K562 (cell line): ENCODE data around the gene SHMT1. TPM values are rescaled to one million over a fixed set of nuclear protein-coding genes. Genes with fewer than 3 reads are reported as not detected.

Experiments
- ASH1L ChIP-seq: fragments of 450-650 bp; IDR thresholded peaks from 2 replicates; pipeline ENCODE4 v1.6.1; 2018; ENCODE audit warnings: borderline replicate concordance, mild to moderate bottlenecking, low read depth; ENCODE audit not compliant: partially characterized antibody
- BCOR ChIP-seq: fragments of 450-650 bp; IDR thresholded peaks from 2 replicates; pipeline ENCODE4 v1.6.1; 2016
- NR2C1 ChIP-seq, 2 experiments: fragments of 450-650 bp; IDR thresholded peaks; 2 replicates each; pipeline ENCODE4 v1.6.1; 2017; ENCODE audit warnings: mild to moderate bottlenecking in 2 of 2, antibody characterized with exemption in 1 of 2, inconsistent platforms in 1 of 2, missing compliant biosample characterization in 1 of 2, missing genetic modification characterization in 1 of 2
- SP1 ChIP-seq: sonication (generic); formaldehyde crosslinking; IDR thresholded peaks from 2 replicates; pipeline ENCODE4 v1.8.1; 2022; ENCODE audit warnings: mild to moderate bottlenecking, missing genetic modification reagents
- THRA ChIP-seq: fragments of 450-650 bp; IDR thresholded peaks from 2 replicates; pipeline ENCODE4 v1.6.1; 2017; ENCODE audit warnings: mild to moderate bottlenecking, moderate library complexity
- ZNF586 ChIP-seq: fragments of 450-650 bp; formaldehyde crosslinking; conservative IDR thresholded peaks from 2 replicates; pipeline ENCODE4 v1.4.0; 2020; ENCODE audit warnings: mild to moderate bottlenecking, moderate library complexity
- polyA plus RNA-seq, 8 experiments: library from polyadenylated mRNA; depleted of rRNA in 4 of 8; stranded (reverse) in 5 of 8; unstranded in 3 of 8; fragments of >200 nt; fragmentation: Nextera tagmentation in 2 of 8; fragmentation: Illumina TruSeq in 1 of 8; extraction: Ambion mirVana in 2 of 8; extraction: Trizol in 1 of 8; gene quantifications; 2 replicates each; pipeline versions ENCODE4 v1.2.1 to v1.2.3, GENCODE V29; 2011 to 2014; ENCODE audit warnings: inconsistent platforms in 1 of 8, missing spikeins in 1 of 8
- total RNA-seq, 7 experiments: library from RNA; depleted of rRNA in 6 of 7; stranded (reverse); fragments of >200 nt in 6 of 7; fragmentation: Illumina TruSeq in 2 of 7; extraction: Trizol in 2 of 7; gene quantifications; 2 replicates each; pipeline versions ENCODE4 v1.2.1 to v1.2.3, GENCODE V29; 2011 to 2021; ENCODE audit warnings: low replicate concordance in 1 of 7
- TF ChIP-seq, protein P1 (sequence below): sonication (generic); formaldehyde crosslinking; IDR thresholded peaks from 2 replicates; pipeline ENCODE4 v1.8.0; 2022; ENCODE audit warnings: mild to moderate bottlenecking, missing genetic modification reagents
- TF ChIP-seq, protein P2 (sequence below): fragments of 250-450 bp; sonication (Bioruptor Pico); IDR thresholded peaks from 2 replicates; pipeline ENCODE4 v1.4.0; 2020
- TF ChIP-seq, protein P3 (sequence below): fragments of 150-350 bp; conservative IDR thresholded peaks from 2 replicates; pipeline ENCODE4 v1.6.1; 2014; ENCODE audit warnings: low read length
- TF ChIP-seq, protein P4 (sequence below): sonication (generic); formaldehyde crosslinking; IDR thresholded peaks from 2 replicates; pipeline ENCODE4 v1.8.1; 2023; ENCODE audit warnings: mild to moderate bottlenecking, missing genetic modification reagents

Gene SHMT1
- total and polyA plus RNA-seq, 9 of the 15 experiments (the other 6 are each of a cell fraction or from before 2014, with no cell fraction given) = 3.3 to 31.2 (median 23.3) TPM

- TF ChIP-seq, protein P1, sequence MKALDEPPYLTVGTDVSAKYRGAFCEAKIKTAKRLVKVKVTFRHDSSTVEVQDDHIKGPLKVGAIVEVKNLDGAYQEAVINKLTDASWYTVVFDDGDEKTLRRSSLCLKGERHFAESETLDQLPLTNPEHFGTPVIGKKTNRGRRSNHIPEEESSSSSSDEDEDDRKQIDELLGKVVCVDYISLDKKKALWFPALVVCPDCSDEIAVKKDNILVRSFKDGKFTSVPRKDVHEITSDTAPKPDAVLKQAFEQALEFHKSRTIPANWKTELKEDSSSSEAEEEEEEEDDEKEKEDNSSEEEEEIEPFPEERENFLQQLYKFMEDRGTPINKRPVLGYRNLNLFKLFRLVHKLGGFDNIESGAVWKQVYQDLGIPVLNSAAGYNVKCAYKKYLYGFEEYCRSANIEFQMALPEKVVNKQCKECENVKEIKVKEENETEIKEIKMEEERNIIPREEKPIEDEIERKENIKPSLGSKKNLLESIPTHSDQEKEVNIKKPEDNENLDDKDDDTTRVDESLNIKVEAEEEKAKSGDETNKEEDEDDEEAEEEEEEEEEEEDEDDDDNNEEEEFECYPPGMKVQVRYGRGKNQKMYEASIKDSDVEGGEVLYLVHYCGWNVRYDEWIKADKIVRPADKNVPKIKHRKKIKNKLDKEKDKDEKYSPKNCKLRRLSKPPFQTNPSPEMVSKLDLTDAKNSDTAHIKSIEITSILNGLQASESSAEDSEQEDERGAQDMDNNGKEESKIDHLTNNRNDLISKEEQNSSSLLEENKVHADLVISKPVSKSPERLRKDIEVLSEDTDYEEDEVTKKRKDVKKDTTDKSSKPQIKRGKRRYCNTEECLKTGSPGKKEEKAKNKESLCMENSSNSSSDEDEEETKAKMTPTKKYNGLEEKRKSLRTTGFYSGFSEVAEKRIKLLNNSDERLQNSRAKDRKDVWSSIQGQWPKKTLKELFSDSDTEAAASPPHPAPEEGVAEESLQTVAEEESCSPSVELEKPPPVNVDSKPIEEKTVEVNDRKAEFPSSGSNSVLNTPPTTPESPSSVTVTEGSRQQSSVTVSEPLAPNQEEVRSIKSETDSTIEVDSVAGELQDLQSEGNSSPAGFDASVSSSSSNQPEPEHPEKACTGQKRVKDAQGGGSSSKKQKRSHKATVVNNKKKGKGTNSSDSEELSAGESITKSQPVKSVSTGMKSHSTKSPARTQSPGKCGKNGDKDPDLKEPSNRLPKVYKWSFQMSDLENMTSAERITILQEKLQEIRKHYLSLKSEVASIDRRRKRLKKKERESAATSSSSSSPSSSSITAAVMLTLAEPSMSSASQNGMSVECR (CRISPR knock-in tag) = peak; percentile 85
- TF ChIP-seq, protein P2, sequence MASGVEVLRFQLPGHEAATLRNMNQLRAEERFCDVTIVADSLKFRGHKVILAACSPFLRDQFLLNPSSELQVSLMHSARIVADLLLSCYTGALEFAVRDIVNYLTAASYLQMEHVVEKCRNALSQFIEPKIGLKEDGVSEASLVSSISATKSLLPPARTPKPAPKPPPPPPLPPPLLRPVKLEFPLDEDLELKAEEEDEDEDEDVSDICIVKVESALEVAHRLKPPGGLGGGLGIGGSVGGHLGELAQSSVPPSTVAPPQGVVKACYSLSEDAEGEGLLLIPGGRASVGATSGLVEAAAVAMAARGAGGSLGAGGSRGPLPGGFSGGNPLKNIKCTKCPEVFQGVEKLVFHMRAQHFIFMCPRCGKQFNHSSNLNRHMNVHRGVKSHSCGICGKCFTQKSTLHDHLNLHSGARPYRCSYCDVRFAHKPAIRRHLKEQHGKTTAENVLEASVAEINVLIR (CRISPR knock-in tag) = no peak
- TF ChIP-seq, protein P3, sequence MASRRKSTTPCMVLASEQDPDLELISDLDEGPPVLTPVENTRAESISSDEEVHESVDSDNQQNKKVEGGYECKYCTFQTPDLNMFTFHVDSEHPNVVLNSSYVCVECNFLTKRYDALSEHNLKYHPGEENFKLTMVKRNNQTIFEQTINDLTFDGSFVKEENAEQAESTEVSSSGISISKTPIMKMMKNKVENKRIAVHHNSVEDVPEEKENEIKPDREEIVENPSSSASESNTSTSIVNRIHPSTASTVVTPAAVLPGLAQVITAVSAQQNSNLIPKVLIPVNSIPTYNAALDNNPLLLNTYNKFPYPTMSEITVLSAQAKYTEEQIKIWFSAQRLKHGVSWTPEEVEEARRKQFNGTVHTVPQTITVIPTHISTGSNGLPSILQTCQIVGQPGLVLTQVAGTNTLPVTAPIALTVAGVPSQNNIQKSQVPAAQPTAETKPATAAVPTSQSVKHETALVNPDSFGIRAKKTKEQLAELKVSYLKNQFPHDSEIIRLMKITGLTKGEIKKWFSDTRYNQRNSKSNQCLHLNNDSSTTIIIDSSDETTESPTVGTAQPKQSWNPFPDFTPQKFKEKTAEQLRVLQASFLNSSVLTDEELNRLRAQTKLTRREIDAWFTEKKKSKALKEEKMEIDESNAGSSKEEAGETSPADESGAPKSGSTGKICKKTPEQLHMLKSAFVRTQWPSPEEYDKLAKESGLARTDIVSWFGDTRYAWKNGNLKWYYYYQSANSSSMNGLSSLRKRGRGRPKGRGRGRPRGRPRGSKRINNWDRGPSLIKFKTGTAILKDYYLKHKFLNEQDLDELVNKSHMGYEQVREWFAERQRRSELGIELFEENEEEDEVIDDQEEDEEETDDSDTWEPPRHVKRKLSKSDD = no peak
- TF ChIP-seq BCOR = no peak
- TF ChIP-seq THRA = no peak
- peak; percentile 76 for TF ChIP-seq ASH1L
- no peak for TF ChIP-seq ZNF586 (CRISPR knock-in tag)
- TF ChIP-seq NR2C1 (IDR thresholded peaks at IDR 0.05) = peak; percentile 96
- TF ChIP-seq NR2C1 (tag; IDR thresholded peaks at IDR 0.05) = peak; percentile 97
- TF ChIP-seq SP1 (CRISPR knock-in tag) = peak; percentile 62; the same call in 1 of the 2 replicates
- TF ChIP-seq, protein P4, sequence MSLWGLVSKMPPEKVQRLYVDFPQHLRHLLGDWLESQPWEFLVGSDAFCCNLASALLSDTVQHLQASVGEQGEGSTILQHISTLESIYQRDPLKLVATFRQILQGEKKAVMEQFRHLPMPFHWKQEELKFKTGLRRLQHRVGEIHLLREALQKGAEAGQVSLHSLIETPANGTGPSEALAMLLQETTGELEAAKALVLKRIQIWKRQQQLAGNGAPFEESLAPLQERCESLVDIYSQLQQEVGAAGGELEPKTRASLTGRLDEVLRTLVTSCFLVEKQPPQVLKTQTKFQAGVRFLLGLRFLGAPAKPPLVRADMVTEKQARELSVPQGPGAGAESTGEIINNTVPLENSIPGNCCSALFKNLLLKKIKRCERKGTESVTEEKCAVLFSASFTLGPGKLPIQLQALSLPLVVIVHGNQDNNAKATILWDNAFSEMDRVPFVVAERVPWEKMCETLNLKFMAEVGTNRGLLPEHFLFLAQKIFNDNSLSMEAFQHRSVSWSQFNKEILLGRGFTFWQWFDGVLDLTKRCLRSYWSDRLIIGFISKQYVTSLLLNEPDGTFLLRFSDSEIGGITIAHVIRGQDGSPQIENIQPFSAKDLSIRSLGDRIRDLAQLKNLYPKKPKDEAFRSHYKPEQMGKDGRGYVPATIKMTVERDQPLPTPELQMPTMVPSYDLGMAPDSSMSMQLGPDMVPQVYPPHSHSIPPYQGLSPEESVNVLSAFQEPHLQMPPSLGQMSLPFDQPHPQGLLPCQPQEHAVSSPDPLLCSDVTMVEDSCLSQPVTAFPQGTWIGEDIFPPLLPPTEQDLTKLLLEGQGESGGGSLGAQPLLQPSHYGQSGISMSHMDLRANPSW = no peak
These were observed 48.4 kb downstream of the SHMT1 start, which contains the start of the genes SMCR8 and TOP3A (continued) for GRCh38 chr17:18314731-18315561.
